Activated effector memory CD4-positive, alpha-beta T cell treated with Interleukin-2 at 50 U/mL for 16 hours (primary cell): Measurements from ENCODE around the gene DCAF6.

Experiments used
- DNase-seq: peaks from one replicate; pipeline ENCODE4 v3.0.0-alpha.2; 2020

Gene DCAF6

DNA sequence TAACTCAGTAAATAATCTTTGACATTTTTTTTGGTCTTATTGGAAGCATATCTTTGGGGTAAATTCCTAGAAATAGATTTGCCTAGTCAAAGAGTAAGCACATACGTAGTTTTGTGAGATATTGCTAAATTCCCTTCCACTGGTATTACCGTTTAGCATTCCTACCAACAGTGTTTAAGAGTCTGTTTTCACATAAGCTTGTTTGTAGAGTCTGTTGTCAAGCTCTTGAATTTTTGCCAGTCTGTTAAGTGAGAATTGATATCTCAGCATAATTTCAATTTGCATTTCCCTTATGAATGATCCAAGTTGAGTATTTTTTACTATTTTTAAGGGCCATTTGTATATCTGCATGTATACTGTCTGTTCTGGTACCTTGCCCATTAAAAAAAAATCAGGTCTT, 37.3 kb downstream of the DCAF6 start:
- no peak for DNase-seq

DNA sequence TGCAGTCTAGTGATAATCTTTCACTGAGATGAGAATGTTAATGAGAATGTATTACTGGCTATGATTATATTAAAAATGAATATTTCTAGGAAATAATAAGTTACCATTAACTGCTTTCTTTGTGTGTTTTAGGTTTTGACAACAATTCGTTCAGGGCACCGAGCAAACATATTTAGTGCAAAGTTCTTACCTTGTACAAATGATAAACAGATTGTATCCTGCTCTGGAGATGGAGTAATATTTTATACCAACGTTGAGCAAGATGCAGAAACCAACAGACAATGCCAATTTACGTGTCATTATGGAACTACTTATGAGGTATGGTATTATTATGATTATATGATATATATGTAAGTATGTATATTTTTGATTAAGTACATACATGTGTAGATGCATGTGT, 38.2 kb downstream of the DCAF6 start:
- DNase-seq, result no peak

DNA sequence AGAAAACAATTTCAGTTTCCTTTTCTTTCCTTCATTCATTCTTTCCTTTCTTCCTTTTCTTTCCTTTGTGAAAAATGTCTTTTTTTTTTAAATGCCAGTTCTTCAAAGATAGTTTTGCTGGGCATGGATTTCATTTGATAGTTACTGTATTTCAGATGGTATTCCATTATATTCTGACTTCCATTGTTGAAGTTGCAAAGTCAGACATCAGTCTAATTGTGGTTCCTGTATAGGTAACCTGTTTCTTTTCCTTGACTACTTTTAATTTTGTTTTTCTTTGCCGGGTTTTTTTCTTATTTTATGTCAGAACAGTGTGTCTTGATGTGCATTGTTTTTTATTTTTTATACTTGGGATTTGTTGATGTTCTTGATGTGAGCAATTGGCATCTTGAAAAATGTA, 40.8 kb downstream of the DCAF6 start:
- DNase-seq, result no peak

DNA sequence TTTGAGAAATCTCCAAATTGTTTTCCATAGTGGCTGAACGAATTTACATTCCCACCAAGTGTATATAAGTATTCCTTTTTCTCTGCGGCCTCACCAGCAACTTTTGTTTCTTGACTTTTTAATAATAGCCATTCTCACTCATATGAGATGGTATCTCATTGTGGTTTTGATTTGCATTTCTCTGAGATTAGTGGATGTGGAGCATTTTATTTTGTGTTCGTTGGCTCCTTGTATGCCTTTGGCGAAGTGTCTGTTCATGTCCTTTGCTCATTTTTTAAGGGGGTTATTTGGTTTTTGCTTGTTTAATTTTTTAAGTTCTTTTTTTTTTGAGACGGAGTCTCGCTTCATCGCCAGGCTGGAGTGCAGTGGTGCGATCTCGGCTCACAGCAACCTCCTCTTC, 45.5 kb downstream of the DCAF6 start:
- DNase-seq, result no peak

DNA sequence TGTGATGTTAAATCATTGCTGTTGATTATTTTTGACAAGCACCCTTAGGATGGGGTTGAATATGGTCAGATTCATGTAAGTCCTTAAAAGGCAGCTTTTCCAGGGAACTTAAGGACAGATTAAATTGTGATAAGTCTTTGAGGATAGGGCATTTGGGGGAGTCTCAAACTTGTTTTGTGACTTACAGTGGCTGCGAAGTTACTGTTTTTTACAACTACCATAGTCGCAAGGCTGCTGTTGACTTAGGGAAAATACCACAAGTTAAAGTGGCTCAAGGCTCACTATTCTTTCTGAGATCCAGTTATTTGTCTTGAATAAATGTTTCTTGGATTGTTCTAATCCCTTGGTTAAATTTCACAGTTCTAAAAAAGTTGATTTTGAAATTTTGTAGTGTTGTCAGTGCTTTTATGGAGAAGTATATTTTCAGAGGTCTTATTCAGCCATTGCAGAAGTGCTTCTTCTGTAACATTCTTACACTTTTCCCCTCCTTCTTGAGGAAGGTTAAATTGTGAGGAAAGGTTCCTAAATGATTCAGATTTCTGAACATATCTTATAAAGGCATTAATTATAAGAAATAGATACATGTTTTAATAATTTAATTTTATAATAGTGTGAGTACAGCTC, 47.4 kb downstream of the DCAF6 start:
- no peak for DNase-seq

DNA sequence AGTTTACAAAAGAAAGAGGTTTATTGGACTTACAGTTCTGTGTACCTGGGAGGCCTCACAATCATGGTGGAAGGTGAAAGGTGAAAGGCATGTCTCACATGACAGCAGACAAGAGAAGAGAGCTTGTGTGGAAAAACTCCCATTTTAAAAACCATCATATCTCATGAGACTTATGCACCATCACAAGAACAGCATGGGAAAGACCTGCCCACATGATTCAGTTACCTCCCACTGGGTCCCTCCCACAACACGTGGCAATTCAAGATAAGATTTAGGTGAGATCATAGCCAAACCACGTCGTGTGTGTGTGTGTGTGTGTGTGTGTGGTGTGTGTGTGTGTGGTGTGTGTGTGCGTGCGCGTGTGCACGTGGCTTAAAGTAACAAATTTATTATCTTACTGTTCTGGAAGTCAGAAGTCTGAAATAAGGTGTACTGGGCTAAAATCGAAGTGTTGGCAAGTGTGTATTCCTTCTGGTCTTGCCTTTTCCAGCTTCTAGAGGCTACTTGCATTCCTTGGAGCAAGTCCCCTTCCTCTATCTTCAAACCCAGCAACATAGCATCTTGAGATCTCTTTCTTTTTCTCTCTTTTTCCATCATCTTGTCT, 48.5 kb downstream of the DCAF6 start:
- DNase-seq, result no peak

DNA sequence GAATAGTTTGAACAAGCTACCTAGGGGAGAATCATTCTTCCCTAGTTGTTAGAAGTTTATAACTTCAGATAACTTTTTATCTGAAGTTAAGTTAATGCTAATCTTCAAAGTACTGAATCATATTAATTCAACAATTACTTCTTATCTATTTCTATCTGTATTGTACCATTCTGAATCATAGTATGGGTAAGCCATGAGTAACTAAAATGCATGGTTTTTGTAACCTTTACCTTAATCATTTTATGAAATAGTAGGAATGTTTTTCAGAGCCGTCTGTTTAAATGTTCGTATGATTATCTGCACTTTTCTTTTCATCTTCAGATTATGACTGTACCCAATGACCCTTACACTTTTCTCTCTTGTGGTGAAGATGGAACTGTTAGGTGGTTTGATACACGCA, 50.7 kb downstream of the DCAF6 start:
- no peak for DNase-seq

DNA sequence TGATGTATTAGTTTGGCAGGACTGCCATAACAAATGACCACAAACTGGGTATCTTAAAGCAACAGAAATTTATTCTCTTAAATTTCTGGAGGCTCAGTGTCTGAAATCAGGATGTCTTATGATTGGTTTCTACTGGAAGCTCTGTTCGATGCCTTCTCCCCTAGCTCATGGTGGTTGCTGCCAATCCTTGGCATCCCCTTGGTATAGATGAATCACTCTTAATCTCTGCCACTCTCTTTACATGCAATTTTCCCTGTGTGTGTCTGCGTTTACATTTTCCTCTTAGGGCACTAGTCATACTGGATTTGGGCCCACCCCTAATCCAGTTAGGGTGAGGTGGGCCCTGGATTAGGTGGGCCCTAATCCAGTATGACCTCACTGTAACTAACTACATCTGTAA, 55.1 kb downstream of the DCAF6 start:
- no peak for DNase-seq

DNA sequence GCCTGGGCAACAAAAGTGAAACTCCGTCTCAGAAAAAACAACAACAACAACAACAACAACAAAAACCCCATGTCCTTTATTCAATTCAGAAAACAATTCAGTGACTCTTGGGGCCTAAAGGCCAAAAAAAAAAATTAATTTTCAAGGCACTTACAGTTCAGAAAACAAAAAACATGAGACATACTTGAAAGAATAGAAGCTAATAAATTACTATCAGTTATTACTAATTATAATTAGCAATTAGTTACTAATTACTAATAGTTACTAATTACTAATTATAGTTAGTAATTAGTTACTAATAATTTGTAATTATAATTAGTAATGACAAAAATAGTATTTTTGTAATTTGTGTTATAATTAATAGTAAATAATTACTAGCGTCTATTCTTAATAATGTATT, 57.2 kb downstream of the DCAF6 start:
- DNase-seq, result no peak

DNA sequence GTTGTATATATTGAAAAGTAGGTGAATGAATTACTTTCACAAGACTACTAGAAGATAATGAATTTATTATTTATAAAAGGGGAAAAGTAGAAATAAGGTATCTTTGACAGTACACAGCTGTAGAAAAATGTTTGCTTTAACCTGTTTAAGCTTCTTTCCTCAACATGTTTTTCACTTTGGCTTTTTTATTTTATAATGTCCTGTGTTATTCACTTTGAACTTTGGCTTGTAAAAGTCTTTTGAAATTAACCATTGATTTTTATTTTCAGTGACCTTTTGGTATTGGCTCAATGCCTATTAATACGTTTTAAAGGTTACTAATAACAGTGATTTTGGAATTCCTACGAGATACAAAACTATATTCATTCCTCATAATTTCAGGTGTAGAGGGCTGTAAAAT, 58.1 kb downstream of the DCAF6 start:
- no peak for DNase-seq

DNA sequence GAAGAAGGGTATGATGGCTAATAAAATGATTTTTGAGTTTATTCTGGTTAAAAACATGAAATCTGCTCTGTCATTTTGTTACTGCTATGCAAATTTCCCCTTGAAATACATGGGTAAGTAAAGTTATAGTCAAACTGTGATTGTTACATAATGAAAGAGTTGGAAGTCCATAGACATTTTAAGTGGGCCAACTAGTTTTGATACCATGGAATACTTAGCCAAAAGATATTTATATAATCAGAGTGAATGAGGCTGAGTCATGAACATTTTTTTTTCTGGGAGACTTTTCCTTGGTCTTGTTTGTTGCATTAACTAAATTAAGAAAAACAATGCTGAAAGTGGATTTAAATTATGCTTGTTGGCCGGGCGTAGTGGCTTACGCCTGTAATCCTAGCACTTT, 58.6 kb downstream of the DCAF6 start:
- DNase-seq, result no peak

DNA sequence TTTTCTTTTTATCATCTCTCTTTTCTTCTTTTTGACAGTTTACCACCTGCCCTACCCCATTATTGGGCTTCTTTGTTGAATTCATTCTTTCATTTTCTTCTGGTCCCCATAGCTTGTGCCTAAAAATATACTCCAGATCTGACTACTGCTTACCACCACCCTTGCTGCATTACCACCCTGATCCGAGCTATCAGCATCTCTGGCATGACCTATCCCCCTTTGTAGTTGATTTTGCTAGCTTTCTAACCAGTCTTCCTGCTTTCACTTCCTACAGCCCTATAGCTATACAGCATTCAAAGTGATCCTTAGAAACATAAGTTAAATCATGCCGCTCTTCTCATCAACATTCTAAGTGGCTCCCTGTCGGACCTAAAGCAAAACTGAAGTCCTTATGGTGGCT, 59.8 kb downstream of the DCAF6 start:
- DNase-seq, result no peak

DNA sequence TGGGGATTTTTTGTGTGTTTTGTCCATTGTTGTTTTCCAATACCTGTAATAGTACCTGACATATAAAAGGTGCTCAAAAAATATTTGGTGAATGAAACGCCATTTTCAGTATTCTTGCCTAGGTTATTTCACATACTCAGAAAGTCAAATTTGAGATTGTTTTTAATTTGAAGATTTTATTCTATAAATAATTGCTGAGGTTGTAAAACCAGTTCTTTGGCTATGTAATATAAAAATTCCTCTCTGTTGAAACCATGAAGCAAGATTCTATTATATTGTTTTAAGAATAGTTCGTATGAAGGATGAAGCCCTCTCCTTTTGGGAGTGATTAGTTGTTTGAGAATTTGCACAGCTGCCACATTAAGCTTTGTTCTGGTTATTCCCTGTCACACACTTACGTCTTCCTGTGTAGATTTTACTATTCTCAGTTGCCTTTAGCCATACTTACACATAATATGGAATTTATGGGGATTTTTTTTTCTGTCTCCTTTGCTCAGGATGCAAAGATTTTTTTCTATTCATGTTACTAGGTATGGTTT, 60.6 kb downstream of the DCAF6 start:
- DNase-seq, result no peak

DNA sequence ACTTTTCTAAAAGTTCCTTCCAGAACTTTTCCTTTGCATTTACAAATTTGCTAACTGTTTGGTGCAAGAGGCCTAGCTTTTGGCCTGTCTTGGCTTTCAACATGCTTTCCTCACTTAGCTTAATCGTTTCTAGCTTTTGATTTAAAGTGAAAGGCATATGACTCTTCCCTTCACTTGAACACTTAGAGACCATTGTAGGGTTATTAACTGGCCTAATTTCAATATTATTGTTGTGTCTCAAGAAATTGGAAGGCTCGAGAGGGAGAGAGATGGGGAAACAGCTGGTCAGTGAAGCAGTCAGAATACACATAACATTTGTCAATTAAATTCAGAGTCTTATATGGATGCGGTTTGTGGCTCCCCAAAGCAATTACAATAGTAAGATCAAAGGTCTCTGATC, 63.4 kb downstream of the DCAF6 start:
- DNase-seq, result no peak

DNA sequence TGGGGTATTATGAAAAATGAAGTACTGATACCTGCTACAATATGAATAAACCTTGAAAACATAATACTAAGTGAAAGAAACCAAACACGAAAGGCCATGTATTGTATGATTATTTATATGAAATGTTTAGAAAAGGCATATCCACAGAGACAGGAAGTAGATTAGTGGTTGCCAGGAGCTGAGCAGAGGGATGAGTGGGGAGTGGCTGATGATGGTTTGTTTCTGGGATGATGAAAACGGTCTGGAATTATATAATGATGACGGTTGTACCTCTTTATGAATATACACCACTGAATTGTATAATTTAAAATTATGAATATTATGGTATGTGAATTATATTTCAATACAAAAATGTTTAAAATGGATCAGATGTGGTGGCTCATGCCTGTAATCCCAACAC, 64.2 kb downstream of the DCAF6 start:
- no peak for DNase-seq

DNA sequence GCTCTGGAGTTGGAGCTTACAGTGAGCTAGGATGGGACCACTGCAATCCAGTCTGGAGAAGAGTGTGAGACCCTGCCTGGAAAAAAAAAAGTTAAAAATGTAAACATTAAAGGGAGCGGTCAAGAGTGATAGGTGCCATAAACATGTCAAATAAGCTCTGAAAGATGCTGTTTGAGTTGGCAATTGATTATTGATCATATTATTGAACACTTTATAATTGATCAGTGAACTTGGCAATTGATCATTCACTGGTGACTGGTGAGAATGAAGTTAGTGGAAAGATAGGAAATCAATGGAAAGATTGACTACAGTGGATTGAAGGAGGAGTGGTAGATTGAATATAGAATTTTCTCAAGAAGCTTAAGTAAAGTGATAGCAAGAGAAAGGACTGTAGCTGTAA, 64.7 kb downstream of the DCAF6 start:
- DNase-seq, result no peak

DNA sequence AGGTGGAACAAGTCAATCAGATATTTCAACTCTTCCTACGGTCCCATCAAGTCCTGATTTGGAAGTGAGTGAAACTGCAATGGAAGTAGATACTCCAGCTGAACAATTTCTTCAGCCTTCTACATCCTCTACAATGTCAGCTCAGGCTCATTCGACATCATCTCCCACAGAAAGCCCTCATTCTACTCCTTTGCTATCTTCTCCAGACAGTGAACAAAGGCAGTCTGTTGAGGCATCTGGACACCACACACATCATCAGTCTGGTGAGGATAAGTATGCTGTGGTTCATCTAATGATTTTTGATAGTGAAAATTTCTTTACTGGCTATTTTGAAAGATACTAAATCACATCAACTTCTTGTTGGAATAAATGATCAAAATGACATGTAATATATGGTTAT, 68.0 kb downstream of the DCAF6 start:
- DNase-seq, result no peak

DNA sequence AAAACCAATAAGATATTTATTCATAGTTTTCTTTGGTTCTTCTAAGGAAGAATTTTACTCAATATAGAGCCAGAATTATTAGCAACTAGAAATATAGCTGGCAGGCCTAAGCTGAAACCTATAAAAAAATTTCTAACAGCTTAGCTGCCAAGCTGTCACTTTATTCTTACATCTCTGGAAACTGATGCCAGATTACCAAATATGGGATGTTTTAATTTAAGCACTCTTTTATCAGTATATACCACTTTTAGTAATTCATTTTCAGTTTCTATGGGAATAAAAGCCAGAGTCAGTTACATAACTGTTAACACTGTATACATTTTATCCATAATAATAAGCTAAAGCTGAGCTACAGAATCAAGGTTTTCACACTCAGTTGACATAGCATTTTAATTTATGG, 69.0 kb downstream of the DCAF6 start:
- no peak for DNase-seq

DNA sequence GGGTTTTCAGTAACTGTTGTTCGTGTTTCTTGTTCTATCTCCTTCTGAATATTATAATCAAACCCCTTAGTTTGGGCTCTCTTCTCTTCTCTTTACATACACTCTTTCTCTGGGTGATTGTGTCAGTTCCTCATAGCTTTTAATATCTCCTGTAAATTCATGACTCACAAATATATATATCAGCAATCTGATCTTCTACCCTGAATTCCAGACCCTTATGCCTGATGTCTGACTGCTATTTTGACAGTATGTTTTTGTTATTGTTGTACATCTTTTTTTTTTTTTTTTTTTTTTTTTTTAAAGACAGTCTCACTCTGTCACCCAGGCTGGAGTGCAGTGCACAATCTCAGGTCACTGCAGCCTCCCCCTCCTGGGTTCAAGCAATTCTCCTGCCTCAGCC, 71.2 kb downstream of the DCAF6 start:
- DNase-seq, result no peak

DNA sequence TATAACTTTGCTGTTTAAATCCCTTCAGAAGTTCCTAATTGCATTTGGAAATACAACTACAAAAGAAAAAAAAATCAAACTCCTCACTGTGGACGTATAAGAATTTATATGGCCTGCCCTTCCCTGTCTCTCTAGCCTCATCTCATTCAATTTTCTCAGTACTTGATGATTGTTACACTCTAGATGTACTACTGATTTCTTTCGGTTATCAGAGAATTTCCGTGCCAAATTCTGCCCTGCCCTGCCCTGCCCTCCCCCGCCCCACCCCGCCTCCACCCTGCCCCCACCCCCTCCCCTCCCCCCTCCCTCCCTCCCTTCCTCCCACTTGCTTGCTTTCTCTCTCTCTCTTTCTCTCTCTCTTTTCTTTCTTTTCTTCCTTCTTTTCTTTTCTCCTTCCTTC, 72.1 kb downstream of the DCAF6 start:
- no peak for DNase-seq

DNA sequence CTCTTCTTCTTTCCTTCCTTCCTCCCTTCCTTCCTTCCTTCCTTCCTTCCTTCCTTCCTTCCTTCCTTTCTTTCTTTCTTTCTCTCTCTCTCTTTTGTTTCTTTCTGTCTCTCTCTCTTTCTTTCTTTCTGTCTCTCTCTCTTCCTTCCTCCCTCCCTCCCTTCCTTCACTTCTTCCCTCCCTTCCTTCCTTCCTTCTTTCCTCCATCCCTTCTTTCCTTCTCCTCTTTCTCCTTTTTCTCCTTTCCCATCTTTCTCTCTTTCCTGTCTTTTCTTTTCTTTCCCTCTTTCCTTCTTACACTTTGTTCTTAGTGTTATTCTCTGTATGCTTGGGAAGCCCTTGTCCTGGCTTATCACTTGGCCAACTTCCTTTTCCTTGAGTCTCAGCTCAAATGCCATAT, 72.8 kb downstream of the DCAF6 start:
- no peak for DNase-seq

DNA sequence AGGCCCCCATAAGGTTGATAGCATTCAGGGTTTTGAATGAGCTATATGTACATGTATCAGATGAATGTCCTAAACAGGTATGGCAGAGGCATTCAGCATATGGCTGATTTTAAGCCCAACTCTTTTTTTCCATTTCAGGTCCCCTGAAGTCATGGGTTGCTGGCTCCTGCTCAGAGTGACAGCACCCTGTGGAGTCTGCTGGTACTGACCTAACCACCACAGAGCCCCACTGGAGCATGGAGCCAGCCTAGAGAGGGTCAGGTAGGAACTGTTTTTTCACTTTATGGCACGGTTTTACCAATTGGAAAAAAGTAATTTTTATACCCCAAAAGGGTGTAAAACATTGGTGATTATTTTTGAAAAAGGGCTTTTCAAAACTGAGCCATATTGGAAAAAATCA, 82.9 kb downstream of the DCAF6 start:
- DNase-seq, result no peak

DNA sequence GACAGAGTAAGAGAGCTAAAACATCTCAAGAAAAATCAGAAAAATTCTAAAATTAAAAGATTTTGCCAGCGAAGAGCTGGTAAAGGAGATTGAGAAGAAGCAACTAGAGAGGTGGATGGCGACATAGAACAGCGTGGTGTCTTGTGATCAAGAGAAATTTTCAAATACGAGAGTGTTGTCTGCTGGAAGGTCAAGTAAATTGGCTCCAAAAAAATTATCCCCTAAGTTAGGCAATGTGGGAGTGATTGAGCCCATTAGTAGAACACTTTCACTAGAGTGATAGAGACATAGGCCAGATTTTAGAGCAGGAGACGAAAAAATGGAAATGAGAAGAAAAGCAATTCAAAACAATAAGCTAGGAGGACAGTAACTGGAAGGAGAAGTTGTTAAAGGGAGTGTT, 94.7 kb downstream of the DCAF6 start:
- DNase-seq, result no peak

DNA sequence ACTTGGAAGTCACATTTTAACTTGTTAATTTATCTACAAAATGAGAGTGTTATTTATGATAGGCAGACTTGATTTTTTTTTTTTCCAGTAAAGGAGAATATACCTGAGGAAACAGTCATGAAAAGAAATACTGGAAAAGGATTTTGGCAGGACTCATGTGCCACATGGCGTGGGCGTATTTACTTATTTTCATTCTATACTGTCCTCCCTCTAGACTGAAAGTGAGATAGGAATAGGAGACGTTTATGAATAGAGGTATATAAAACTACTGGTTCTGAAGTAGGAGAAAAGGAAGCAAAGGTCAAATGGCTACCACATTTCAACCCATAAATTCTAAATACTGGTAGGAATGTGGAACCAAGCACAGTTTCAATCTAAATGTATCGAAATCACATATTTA, 95.1 kb downstream of the DCAF6 start:
- no peak for DNase-seq

DNA sequence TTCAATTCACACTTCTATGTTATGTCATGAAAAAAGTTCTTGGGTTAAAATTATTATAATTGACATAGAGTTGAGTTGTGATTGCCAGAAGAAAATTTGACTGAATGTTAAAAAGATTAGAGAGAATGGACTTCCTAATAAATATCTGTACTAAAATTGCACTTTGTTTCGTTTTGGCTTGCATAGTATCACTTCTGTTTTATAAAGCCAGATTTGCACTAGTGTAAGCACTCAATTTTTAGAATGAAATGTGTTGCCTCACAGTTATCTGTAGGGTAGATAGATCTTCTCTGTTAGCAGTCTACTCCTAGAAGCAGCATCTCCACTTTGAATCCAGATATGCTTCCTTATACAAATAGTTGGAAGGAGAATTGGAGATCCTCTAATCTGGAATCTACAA, 95.5 kb downstream of the DCAF6 start:
- DNase-seq, result no peak
